ENCODE measurements around the gene CCDC91.

The CCDC91 gene

GRCh38 chr12:28290262-28290661, 100.0 kb downstream of the CCDC91 start:
- no peaks in the 10 kb centered on the region for H3K9me3 ChIP-seq (ENCODE audit: control insufficient read depth, insufficient read depth, low read depth, low read length)
- ChIA-PET POLR2A (no interaction called here), CTCF (no interaction called here)
- no peak overlapping the region for H3K27ac ChIP-seq (ENCODE audit: extremely low read depth, low read depth, low read length)
- H3K4me3 ChIP-seq (ENCODE audit: low read depth, low read length), result no peak overlapping the region
- H3K4me1 ChIP-seq (ENCODE audit: control insufficient read depth, insufficient read depth, low read length), result no peaks in the 10 kb centered on the region
- no peaks in the 10 kb centered on the region for H3K36me3 ChIP-seq (ENCODE audit: control insufficient read depth in 2 of 2, insufficient read depth in 1 of 2, low read length in 2 of 2)
- TF ChIP-seq TRIM28 (IDR thresholded peaks at IDR 0.05; ENCODE audit: borderline replicate concordance, low read length) (peak; percentile 88), ZNF529 (tag by site-specific recombination; IDR thresholded peaks at IDR 0.05; ENCODE audit: insufficient replicate concordance) (peak; percentile 95), ZNF558 (tag by site-specific recombination; IDR thresholded peaks at IDR 0.05) (0 out of 2 replicates have a peak, but pooled peaks have one; percentile 44), ZNF214 (tag by site-specific recombination; IDR thresholded peaks at IDR 0.05; ENCODE audit: borderline replicate concordance) (no peak), SETDB1 (IDR thresholded peaks at IDR 0.05; ENCODE audit: insufficient read length, low read length) (peak; percentile 96)

GRCh38 chr12:28292699-28293098, 102.4 kb downstream of the CCDC91 start:
- Histone ChIP-seq H3K4me1 (ENCODE audit: control insufficient read depth, insufficient read depth, low read length) (no peaks in the 10 kb centered on the region), H3K9me3 (ENCODE audit: control insufficient read depth, insufficient read depth, low read depth, low read length) (no peaks in the 10 kb centered on the region), H3K36me3 (ENCODE audit: control insufficient read depth in 2 of 2, insufficient read depth in 1 of 2, low read length in 2 of 2) (no peaks in the 10 kb centered on the region), H3K27ac (ENCODE audit: extremely low read depth, low read depth, low read length) (no peak overlapping the region), H3K4me3 (ENCODE audit: low read depth, low read length) (no peak overlapping the region)
- ChIA-PET CTCF (no interaction called here), POLR2A (no interaction called here)
- TF ChIP-seq GFI1B (tag by site-specific recombination; IDR thresholded peaks at IDR 0.05) (no peak), MYNN (tag by site-specific recombination; IDR thresholded peaks at IDR 0.05; ENCODE audit: borderline replicate concordance) (no peak), ZNF654 (tag by site-specific recombination; IDR thresholded peaks at IDR 0.05; ENCODE audit: low read depth) (no peak), REST (tag by site-specific recombination; IDR thresholded peaks at IDR 0.05) (no peak), ZNF555 (tag by site-specific recombination; conservative IDR thresholded peaks at IDR 0.05) (no peak), ZFP37 (tag by site-specific recombination; IDR thresholded peaks at IDR 0.05) (no peak), ZNF792 (tag by site-specific recombination; IDR thresholded peaks at IDR 0.05) (no peak), PRDM2 (tag by site-specific recombination; IDR thresholded peaks at IDR 0.05; ENCODE audit: borderline replicate concordance) (no peak), ZFP69B (tag by site-specific recombination; IDR thresholded peaks at IDR 0.05) (no peak)

Measured in HEK293 (cell line).